ENCODE data around the gene MMP28. TPM values are rescaled to one million over a fixed set of nuclear protein-coding genes. Genes with fewer than 3 reads are reported as not detected.
A peak's percentile ranks its signal among the peaks of the same experiment; 100 is the strongest.

Gene MMP28
- total and polyA plus RNA-seq, 11 donors: 0.83 to 10.2 (median 2.5) TPM

- H3K4me3 ChIP-seq: no peak overlapping the region
- peaks cover 3 to 51% (median 33%) of the 10 kb centered on the region in 12 donors for H3K4me1 ChIP-seq
- no peaks in the 10 kb centered on the region for H3K36me3 ChIP-seq
- TF ChIP-seq CTCF (IDR thresholded peaks at IDR 0.05) (no peak), POLR2A (IDR thresholded peaks at IDR 0.05) (no peak)
- peaks cover 0 to 17% (median 0%) of the 10 kb centered on the region in 9 donors for H3K27me3 ChIP-seq
- H3K27ac ChIP-seq: peak overlapping the region in 6 of 12 donors; percentile 6 to 51 (median 21)
- ATAC-seq: peak; percentile 76 to 87 (median 80)
- intact Hi-C loops (cut with DNase I): loop anchor here in 2 of 10 donors (2.0 to 10.0 kb wide), 2 partner anchors 17 to 185 kb away; no protein-coding TSS in a partner anchor
- H3K9me3 ChIP-seq: no peaks in the 10 kb centered on the region
- DNase-seq: peak; percentile 80 to 90 (median 85)
Measured at GRCh38 chr17:35799942-35800341, 4.5 kb upstream of the MMP28 start.

- intact Hi-C loops (cut with DNase I): no loop called here
- H3K9me3 ChIP-seq: no peaks in the 10 kb centered on the region
- DNase-seq (no peak), ATAC-seq (no peak)
- WGBS, 4 donors: 81 to 90% (median 82%) methylated on average over 5 of the region's 5 CpGs
- no peak overlapping the region for H3K27ac ChIP-seq
- H3K4me3 ChIP-seq: no peak overlapping the region
- H3K36me3 ChIP-seq: no peaks in the 10 kb centered on the region
- peaks cover 0 to 37% (median 7%) of the 10 kb centered on the region in 9 donors for H3K27me3 ChIP-seq
- TF ChIP-seq POLR2A (IDR thresholded peaks at IDR 0.05) (no peak), CTCF (IDR thresholded peaks at IDR 0.05) (no peak)
- H3K4me1 ChIP-seq: peaks cover 3 to 49% (median 35%) of the 10 kb centered on the region in 12 donors
Measured at GRCh38 chr17:35797918-35798317, 2.5 kb upstream of the MMP28 start.

- no peak for ATAC-seq
- Histone ChIP-seq H3K9me3 (peaks cover 0 to 2% (median 0%) of the 10 kb centered on the region in 12 donors), H3K36me3 (no peaks in the 10 kb centered on the region), H3K27ac (no peak overlapping the region), H3K4me1 (peaks cover 3 to 48% (median 35%) of the 10 kb centered on the region in 12 donors), H3K27me3 (peaks cover 0 to 37% (median 7%) of the 10 kb centered on the region in 9 donors), H3K4me3 (no peak overlapping the region)
- whole genome bisulfite sequencing, 4 donors: 77 to 84% (median 82%) methylated on average over 4 of the region's 4 CpGs
- TF ChIP-seq CTCF (IDR thresholded peaks at IDR 0.05) (no peak), POLR2A (IDR thresholded peaks at IDR 0.05) (no peak)
- intact Hi-C loops (cut with DNase I): no loop called here
- DNase-seq: no peak
Measured at GRCh38 chr17:35797370-35797769, 1.9 kb upstream of the MMP28 start.

- H3K27me3 ChIP-seq: peaks cover 0 to 37% (median 7%) of the 10 kb centered on the region in 9 donors
- peaks cover 3 to 45% (median 32%) of the 10 kb centered on the region in 12 donors for H3K4me1 ChIP-seq
- TF ChIP-seq POLR2A (IDR thresholded peaks at IDR 0.05) (no peak), CTCF (IDR thresholded peaks at IDR 0.05) (no peak)
- no peak for ATAC-seq
- no peak overlapping the region for H3K4me3 ChIP-seq
- H3K36me3 ChIP-seq: no peaks in the 10 kb centered on the region
- peaks cover 0 to 6% (median 0%) of the 10 kb centered on the region in 12 donors for H3K9me3 ChIP-seq
- no peak for DNase-seq
- 92 to 100% (median 95%) methylated on average over 1 of the region's 1 CpG for WGBS, 4 donors
- intact Hi-C loops (cut with DNase I): no loop called here
- H3K27ac ChIP-seq: no peak overlapping the region
Measured at GRCh38 chr17:35796942-35797341, 1.5 kb upstream of the MMP28 start.
